ENCODE data around the gene KLF4.
"Not testable (repeated sequence)": the region's sequence is repeated elsewhere in the genome, so short reads cannot be mapped to it uniquely, and the experiment has no call there.

The KLF4 gene

DNA sequence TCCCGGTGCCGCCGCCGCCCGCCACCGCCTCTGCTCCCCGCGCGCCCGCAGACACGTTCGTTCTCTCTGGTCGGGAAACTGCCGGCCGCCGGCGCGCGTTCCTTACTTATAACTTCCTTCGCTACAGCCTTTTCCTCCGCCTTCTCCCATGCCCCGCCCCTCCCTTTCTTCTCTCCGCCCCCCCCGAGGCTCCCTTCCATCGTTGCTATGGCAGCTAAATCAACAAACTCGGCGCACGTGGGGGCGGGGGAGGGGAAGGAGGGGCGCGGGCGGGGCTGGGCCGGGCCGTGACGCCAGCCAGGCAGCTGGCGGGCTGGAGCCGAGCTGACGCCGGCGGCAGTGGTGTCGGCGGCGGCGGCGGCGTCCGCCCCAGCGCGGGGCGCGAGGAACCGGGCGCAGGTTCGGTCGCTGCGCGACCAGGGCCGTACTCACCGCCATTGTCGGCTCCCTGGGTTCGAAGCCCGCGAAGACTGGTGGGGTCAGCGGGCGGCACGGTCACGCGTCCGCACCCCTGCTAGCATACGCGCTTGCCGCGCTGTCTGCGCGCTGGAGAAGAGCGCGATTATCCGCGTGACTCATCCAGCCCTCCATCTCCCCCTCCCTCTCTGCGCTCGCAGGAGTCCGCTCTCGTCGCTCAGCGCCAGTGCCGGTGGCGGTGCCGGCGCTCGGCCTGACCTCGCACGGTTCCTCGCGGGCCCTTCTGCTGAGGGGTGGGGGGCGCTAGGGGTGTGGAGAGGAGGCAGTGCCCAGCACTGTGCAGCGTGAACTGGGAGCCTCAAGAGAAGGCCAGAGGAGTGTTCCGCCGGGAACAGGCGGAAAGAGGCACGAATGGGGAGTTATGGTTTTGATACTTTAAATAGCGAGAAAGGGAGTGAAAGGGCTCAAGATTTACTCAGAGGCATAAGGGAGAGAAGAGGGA, at the start of gene KLF4:
KLF4 (minus strand) TSS at position 83 of the 919 bp plus-strand sequence. CDS start 597 bp downstream, outside the sequence.
- DNase-seq, result peak; percentile 78

DNA sequence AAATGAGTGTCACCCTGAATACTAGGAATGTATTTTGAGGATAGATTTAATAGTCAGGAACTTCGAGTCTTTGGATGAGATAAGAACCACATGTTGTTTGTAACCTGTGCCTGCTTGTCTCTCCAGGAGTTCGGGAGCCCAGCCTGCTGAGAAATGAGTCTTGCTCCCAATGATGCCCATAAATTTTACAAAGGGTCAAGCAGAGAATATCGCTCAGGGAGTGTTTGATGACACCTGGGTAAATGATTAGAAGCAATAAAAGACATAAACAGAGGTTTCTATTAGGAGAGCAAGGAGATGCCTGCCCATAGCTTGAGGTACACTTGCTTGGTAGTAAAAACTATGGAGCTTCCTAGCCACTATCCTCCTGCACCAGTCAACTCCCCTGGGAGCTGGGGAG, 46.9 kb upstream of the KLF4 start:
- no peak for DNase-seq

DNA sequence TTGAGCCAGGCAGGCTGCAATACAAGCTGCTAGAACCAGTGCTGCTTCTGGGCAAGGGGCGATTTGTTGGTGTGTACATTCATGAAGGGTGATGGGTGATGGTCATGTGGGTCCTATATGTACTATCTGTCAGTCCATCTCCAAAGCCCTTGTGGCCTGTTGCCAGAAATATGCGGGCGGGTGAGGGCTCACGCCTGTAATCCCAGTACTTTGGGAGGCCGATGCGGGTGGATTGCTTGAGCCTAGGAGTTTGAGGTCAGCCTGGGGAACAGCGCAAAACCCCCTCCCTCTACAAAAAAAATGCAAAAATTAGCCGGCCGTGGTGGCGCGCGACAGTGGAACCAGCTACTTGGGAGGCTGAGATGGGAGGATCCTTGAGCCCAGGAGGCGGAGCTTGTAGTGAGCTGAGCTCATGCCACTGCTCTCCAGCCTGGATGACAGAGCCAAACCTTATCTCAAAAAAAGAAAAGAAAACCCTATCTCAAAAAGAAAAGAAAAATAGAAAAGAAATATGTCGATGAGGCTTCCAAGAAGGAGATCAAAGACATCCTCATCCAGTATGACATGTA, 45.0 kb upstream of the KLF4 start:
- no peak for DNase-seq

DNA sequence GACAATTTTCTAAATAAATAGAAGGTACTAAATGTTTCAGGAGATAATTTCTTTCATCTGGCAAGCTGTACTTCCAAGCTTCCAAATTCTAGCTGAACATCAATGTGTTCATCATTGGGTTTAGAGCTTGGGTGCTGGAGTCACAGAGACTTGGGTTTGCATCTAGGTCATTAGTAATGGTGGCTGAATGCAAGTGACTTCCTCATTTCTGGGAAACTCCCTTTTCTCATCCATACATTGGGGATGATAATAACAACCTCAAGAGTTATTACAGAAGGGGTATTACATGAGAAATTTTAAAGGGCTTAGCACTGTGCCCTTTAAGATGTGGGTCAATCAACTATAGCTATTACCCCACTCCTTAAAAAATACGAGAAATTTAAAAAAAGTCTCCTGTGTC, 41.1 kb upstream of the KLF4 start:
- DNase-seq, result no peak

DNA sequence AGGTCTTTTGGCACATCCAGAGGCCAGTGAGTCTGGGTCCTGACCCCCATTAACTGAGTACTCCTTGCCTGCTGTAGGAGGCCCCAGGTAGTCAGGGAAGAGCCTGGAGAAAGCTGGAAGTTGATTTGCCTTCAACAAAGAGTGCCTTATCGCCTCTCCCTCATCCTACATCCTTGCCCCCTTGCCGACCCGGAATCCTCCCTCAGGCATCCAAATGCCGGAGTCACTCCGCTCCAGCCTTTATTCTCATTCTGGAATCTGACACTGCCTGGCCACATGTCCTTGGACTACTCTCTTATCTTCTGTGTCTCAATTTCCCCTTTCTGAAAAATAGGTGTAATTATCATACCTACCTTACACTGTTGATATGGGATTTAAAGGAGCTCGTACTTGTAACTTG, 39.1 kb upstream of the KLF4 start:
- no peak for DNase-seq

DNA sequence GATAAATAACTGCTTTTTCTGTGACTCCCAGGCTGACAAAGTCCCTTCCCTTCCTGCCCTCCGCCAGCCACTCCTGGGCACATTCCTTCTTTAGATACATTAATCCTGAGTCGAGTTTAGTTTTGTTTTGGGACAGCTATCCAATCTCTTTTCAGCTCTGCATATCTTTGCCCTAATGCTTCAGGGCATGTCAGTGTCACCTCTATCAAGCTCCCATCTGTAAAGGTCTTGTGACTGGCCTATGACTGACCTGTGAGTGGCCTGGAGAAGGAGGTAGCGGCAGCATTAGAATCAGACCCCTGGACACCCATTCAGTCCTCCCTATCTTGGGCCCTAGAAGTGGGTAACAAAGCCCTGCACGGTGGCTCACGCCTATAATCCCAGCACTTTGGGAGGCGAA, 34.0 kb upstream of the KLF4 start:
- no peak for DNase-seq

DNA sequence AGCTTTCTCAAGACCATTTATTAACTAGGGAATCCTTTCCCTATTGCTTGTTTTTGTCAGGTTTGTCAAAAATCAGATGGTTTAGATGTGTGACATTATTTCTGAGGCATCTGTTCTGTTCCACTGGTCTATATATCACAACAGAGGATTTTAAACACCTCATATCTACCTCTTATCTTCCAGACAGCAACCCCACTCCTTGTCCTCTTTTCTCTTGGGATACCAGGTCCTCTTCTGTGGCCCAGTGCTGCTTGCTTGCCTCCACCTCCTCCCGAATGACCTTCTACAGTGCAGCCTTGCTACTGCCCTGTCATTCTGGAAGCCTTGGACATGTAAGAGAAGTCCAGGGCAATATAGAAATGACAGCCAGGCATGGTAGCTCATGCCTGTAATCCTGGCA, 30.6 kb upstream of the KLF4 start:
- no peak for DNase-seq

DNA sequence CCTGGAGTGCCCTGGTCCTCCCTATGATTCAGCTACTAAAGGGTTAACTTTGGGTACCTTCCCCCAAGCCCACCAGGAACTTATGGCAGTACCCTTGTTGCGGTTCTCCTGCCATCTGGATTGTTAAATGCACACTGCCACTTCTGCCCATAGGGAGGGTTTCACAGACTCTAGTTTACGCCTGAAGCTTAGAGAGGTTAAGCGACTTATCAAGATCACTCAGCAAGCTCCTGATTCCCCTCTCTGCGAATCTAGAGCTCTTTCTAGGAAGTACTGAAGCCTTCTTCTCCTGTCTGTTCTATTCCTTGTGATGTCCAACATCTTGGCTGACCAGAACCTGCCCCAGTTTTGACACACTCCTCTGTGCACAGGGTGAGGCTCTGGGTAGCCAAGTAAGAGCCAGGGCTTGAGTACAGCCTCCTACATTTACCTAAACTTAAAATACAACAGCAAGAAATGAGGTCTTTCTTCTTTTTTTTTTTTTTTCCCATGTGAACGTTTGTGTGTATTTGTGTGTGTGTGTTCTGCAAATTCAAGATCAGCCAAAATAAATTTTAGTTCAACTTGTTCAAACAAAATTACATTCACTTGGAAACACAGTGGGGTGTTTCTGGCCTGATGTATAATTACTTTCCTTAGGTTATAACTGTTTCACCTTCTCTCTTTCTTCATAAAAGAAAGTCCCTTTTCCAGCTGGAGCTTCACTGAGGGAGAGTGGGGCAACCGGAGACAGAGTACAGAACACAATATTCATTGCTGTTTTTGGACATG, 28.7 kb upstream of the KLF4 start:
- no peak for DNase-seq

DNA sequence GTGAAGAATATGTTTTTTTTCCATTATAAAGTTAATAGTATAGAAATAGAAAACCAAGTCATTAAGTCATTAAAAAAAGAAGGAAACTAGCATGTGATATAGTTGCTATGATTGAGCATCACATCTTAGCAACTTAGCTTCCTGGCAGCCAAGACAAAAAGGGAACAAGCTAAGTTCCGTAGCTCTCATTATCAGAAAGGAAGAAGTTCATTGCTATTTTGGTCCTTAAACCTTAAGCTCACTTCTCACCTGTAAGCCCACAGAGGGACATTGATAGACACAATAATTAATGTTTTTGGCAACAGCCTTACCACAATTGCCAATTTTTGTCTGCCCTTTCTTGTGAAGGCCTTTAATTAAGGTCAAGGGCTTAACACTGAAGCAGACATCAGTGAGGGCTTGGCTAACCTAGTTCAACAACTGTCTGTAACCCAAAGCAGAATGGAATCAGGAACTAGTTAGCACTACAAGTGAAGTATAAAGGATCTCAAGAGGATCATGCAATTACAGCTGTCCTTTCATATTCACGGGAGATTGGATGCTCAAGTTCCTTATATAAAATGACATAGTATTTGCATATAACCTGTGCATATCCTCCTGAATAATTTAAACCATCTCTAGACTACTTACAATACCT, 24.0 kb upstream of the KLF4 start:
- no peak for DNase-seq

DNA sequence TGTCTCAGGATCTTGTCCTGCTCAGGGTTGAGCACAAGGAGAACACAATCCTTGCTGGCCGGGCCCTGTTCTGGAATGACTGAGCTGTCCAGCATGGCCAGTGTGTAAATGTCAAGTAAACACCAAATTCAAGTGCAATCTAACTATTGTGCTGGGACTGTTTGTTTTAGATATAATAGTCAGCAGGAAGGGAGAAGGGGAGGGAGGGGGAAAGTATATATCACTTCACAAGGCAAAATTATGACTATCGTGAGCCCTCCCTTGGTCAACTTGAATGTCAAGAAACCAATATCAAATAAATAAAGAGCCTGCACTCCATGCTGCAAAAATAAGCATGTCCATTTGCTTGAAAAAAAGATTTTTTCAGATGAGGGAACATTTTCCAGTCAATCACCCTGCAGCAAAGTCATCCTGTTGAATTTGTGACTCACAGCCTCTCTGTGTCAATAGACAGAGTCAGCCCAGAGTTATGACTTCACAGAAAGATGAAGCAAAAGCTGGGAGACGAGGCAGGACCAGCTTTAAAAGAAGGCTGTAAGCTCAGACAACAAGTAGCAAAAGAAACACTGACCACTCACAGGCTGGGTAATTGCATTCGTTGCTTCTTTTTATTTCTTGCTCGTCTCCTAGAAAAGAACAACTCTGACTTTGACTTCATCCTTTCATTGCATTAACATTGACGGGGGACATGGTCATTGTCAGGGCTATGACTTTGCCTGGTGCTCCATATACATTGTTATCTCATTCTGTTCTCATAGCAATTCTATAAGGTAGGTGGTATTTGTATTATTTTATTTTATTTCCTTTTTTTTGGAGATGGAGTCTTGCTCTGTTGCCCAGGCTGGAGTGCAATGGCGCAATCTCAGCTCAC, 15.3 kb upstream of the KLF4 start:
- no peak for DNase-seq

DNA sequence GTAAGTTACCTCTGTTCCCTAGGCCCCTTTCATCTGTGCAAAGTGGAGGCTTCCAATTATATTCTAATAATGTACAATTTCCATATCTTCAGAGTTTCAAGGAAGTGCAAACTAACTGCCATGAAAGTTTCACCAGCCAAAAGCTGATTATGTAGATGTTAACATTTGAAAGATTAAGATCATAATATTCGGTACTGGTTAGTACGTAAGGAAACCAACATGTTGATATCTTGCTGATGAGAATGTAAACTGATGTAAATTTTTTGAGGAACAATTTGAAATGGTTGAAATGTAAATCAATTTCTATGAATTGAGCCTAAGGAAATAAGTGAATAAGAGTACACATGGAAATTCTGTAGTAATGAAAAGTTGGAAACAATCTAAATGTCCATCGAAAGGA, 12.9 kb upstream of the KLF4 start:
- no peak for DNase-seq

DNA sequence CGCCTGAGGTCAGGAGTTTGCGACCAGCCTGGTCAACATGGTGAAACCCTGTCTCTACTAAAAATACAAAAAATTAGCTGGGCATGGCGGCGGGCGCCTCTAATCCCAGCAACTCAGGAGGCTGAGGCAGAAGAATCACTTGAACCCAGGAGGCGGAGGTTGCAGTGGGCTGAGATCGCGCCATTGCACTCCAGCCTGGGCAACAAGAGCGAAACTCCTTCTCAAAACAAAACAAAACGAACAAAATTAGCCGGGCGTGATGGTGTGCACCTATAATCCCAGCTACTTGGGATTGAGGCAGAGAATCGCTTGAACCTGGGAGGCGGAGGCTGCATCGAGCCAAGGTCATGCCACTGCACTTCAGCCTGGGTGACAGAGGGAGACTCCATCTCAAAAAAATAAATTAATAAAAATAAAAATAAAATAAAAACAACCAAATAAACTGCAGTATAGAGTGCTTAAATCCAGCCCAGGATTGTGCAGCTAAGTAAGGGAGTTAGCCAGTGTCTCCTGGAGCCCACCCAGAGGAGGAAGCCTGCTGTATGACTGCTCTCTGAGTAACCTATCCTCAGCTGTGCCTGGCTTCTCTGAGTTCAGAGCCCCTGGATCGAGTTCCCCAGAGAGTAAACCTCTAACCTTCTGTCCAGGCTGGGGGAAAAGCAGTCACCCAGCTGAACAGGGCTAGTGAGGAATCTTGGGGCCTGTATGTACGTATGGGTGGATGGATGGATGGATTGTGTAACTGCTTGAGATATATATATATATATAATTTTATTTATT, 11.0 kb upstream of the KLF4 start:
- DNase-seq, result peak; percentile 35

DNA sequence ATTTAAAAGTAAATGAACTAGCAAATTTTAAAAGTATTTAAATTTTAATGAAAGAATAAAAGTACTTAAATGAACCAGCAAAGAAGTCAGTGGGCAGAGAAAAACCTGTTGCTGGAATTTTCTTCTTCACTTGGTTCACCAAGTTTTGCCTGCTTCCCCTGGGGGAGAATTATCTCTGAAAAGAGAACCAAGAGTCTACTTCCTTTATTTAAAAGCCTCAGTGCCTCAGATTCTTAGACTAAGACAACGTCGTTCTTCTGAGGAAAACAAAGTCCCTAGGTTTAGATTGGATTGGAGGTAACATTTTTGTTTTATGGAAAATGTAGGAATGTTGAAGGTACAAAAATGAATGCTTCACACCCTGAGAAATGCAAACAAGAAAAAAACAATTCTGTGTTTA, 7.4 kb upstream of the KLF4 start:
- DNase-seq, result no peak

DNA sequence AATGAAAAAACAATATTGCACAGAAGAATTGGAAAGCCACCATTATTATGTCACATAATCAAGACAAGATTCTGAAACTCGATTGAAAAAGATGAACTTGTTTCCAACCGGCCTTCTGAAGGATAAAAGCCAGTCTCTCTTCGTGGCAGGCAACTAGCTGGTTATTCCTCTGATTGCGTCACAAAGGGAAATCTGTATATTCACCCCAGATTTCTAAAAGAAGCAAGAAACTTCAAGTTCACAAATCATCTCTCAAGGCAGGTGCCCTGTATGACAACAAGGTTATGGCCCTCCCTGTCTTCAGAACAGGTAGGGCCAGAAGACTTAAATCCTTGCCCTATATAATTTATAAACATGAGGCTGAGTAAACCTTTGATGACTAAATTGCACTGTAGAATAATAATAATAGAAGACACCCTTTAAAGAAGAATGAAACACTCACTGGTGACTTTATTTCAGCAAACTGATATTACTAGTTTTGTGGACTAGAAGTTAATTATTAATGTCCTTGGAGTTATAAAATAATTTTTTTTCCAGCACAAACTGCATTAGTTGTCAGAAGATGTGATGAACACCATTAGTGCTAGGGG, 2.9 kb upstream of the KLF4 start:
- no peak for DNase-seq

DNA sequence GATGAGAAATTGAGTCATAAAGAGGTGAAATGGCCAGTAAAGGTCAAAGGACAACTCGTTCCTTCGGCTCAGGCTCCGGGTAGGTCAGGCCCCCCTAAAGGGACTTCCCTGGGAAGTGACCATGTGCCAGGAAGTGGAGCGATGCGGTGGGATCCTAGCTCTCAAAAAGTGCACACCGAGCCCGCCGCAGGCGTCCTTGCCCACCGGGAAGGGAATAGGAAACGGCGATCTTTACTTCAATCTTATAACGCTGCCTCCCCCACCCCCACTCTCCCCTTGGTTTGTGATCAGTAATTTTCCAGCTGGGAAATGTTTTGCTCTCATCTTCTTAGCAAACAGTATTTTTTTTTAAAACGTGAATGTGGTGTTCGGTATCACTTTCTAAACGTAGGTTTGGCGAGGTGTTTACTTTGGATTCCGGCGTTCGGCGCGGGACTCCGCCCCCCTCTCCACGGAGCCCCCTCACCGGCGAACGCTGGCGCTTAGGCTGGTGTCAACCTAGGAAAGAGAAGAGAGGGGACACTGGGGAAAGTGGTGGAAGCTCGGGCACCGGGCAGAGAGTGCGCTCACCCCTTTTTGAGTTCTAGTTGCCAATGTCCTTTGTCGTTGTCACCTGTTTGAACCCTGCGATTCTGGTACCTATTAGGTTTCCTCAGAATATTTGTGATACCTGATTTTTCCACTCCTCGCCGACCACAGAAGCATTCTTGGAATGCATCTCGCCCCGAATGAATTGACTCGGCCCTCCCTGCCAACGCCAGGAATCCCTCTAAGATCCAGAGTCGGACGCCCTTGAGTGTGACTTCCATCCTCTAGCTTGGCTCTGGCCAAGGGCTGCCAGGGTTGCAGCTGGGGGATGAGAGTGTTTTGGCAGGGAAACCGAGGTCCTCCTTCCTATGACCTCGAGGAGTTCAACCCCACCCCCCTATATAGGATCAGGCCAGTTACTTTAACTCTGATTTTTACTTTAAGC, 1.8 kb upstream of the KLF4 start:
- no peak for DNase-seq

DNA sequence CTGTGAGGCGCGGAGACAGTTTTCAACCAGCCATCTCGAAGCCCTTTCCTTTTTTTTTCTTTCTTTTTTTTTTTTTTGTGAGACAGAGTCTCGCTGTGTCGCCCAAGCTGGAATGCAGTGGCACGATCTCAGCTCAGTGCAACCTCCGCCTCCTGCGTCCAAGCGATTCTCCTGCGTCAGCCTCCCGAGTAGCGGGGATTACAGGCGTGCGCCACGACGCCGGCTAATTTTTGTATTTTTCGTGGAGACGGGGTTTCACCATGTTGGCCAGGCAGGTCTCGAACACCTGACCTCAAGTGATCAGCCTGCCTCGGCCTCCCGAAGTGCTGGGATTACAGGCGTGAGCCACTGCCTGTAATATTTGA, 1.0 kb upstream of the KLF4 start:
- not testable (repeated sequence) for DNase-seq

DNA sequence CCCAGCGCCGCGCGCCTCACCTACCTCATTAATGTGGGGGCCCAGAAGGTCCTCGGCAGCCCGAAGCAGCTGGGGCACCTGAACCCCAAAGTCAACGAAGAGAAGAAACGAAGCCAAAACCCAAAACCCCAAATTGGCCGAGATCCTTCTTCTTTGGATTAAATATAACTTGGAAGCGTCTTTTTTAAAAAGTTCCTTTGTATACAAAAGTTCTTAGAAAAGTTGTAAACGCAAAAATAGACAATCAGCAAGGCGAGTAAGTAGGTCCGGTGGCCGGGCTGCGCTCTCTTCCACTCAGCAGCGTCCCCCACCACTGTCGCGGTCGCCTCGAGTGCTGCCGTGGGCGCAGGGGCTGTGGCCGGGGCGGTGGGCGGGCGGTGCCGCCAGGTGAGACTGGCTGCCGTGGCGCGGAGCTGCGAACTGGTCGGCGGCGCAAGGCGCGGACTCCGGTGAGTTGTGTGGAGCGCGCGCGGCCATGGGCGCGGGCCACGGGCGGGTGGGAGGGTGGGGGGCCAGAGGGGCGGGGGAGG, 360 bp downstream of the KLF4 start:
- no peak for DNase-seq

DNA sequence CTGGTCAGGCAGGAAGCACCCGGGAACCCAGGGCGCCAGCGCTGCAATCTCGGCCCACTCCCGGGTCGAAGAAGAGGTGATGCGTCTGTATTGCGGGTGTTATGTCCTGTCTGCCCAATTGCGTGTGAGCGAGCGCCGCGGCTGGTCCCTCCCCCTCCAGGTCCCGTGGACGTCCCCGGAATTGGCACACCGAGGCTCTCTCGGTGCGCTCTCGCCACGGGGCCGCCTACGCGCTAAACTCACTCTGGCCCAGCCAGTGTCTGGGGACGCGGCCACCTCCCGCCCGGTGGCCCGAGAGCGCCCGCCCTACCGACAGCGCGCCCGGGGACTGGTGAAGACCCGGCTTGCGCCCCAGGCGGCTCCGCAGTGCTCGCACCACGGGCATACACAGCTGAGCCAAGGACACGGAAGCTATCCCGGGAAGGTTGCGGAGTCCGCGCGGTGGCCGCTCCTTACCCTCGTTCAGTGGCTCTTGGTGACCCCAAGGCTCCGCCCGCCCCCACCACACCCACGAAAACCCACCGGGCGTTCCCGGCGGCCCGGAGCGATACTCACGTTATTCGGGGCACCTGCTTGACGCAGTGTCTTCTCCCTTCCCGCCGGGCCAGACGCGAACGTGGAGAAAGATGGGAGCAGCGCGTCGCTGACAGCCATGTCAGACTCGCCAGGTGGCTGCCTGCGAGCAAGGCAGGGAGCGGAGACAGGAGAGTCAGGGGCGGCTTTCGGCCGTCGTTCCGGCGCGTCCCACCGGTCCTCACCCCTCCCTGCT, 1.0 kb downstream of the KLF4 start:
- peak; percentile 61 for DNase-seq

Data from activated CD8-positive, alpha-beta memory T cell treated with anti-CD3 and anti-CD28 coated beads for 24 hours (primary cell).